ENCODE results near the gene RBM23.
"Not testable (repeated sequence)": the region's sequence is repeated elsewhere in the genome, so short reads cannot be mapped to it uniquely, and the experiment has no call there.

Gene RBM23

DNA sequence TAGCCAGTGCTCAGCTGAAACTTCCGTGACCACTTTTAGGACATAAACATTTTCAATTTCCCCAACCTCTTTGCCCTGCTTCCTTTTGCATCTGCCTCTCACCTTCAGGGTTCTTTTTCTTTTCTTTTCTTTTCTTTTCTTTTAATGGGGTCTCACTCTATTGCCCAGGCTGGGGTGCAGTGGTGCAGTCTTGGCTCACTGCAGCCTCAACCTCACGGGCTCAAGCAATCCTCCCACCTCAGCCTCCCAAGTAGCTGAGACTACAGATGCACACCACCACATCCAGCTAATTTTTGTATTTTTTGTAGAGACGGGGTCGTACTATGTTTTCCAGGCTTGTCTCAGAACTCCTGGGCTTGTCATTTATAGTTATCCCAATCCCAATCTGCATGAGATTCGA is 52.1 kb downstream of the RBM23 start:
- Histone ChIP-seq H3K4me1 (ENCODE audit: control insufficient read depth, insufficient read depth, low read length) (no peaks in the 10 kb centered on the region), H3K9me3 (ENCODE audit: control insufficient read depth, insufficient read depth, low read length) (no peaks in the 10 kb centered on the region), H3K27ac (ENCODE audit: low read length) (no peak overlapping the region), H3K36me3 (ENCODE audit: control insufficient read depth, insufficient read depth, low read length) (no peaks in the 10 kb centered on the region), H3K27me3 (ENCODE audit: control insufficient read depth, insufficient read depth, low read length) (no peaks in the 10 kb centered on the region), H3K4me3 (ENCODE audit: low read length) (no peak overlapping the region)
- DNase-seq (ENCODE audit: low read depth, low spot score) = no peak
- no CpG with 5 or more reads among the region's 5 CpGs for WGBS (ENCODE audit: insufficient coverage, insufficient read length)

GRCh38 chr14:22865424-22866405 is 53.2 kb downstream of the RBM23 start:
- no peaks in the 10 kb centered on the region for H3K4me1 ChIP-seq (ENCODE audit: control insufficient read depth, insufficient read depth, low read length)
- no peaks in the 10 kb centered on the region for H3K27me3 ChIP-seq (ENCODE audit: control insufficient read depth, insufficient read depth, low read length)
- no peak overlapping the region for H3K27ac ChIP-seq (ENCODE audit: low read length)
- no peaks in the 10 kb centered on the region for H3K9me3 ChIP-seq (ENCODE audit: control insufficient read depth, insufficient read depth, low read length)
- no peak overlapping the region for H3K4me3 ChIP-seq (ENCODE audit: low read length)
- WGBS (ENCODE audit: insufficient coverage, insufficient read length) = no CpG with 5 or more reads among the region's 6 CpGs
- DNase-seq (ENCODE audit: low read depth, low spot score) = no peak
- H3K36me3 ChIP-seq (ENCODE audit: control insufficient read depth, insufficient read depth, low read length) = no peaks in the 10 kb centered on the region

DNA sequence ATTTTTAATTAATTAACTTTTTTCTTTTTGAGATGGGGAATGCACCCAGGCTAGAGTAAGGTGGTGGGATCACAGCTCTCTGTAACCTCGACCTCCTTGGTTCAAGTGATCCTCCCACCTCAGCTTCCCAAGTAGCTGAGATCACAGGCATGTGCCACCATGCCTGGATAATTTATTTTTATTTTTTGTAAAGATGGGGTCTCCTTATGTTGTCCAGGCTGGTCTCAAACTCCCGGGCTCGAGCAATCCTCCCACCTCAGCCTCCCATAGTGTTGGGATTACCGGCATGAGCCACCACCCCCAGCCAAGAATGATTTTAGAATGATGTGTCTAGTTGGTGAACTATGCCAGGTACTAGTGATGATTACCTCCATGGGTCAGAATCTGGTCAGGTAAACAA is 54.0 kb downstream of the RBM23 start:
- no peak for DNase-seq (ENCODE audit: low read depth, low spot score)
- Histone ChIP-seq H3K36me3 (ENCODE audit: control insufficient read depth, insufficient read depth, low read length) (no peaks in the 10 kb centered on the region), H3K9me3 (ENCODE audit: control insufficient read depth, insufficient read depth, low read length) (no peaks in the 10 kb centered on the region), H3K27ac (ENCODE audit: low read length) (no peak overlapping the region), H3K27me3 (ENCODE audit: control insufficient read depth, insufficient read depth, low read length) (no peaks in the 10 kb centered on the region), H3K4me1 (ENCODE audit: control insufficient read depth, insufficient read depth, low read length) (no peaks in the 10 kb centered on the region), H3K4me3 (ENCODE audit: low read length) (no peak overlapping the region)
- no CpG with 5 or more reads among the region's 4 CpGs for WGBS (ENCODE audit: insufficient coverage, insufficient read length)

GRCh38 chr14:22861651-22862050 is 57.3 kb downstream of the RBM23 start:
- no peaks in the 10 kb centered on the region for H3K36me3 ChIP-seq (ENCODE audit: control insufficient read depth, insufficient read depth, low read length)
- H3K9me3 ChIP-seq (ENCODE audit: control insufficient read depth, insufficient read depth, low read length) = no peaks in the 10 kb centered on the region
- H3K4me1 ChIP-seq (ENCODE audit: control insufficient read depth, insufficient read depth, low read length) = no peaks in the 10 kb centered on the region
- no peak overlapping the region for H3K27ac ChIP-seq (ENCODE audit: low read length)
- H3K27me3 ChIP-seq (ENCODE audit: control insufficient read depth, insufficient read depth, low read length) = no peaks in the 10 kb centered on the region
- no peak for DNase-seq (ENCODE audit: low read depth, low spot score)
- no peak overlapping the region for H3K4me3 ChIP-seq (ENCODE audit: low read length)

GRCh38 chr14:22860377-22860776 is 58.6 kb downstream of the RBM23 start:
- H3K4me1 ChIP-seq (ENCODE audit: control insufficient read depth, insufficient read depth, low read length); H3K27me3 ChIP-seq (ENCODE audit: control insufficient read depth, insufficient read depth, low read length); H3K27ac ChIP-seq (ENCODE audit: low read length); H3K4me3 ChIP-seq (ENCODE audit: low read length); DNase-seq (ENCODE audit: low read depth, low spot score); H3K36me3 ChIP-seq (ENCODE audit: control insufficient read depth, insufficient read depth, low read length); H3K9me3 ChIP-seq (ENCODE audit: control insufficient read depth, insufficient read depth, low read length): not testable (repeated sequence)
- WGBS (ENCODE audit: insufficient coverage, insufficient read length) = no CpG with 5 or more reads among the region's 3 CpGs

- DNase-seq (ENCODE audit: low read depth, low spot score) = no peak
- H3K4me1 ChIP-seq (ENCODE audit: control insufficient read depth, insufficient read depth, low read length) = 0 out of 2 replicates have a peak, but pooled peaks cover 3% of the 10 kb centered on the region
- no peak overlapping the region for H3K4me3 ChIP-seq (ENCODE audit: low read length)
- H3K36me3 ChIP-seq (ENCODE audit: control insufficient read depth, insufficient read depth, low read length) = no peaks in the 10 kb centered on the region
- H3K27ac ChIP-seq (ENCODE audit: low read length) = no peak overlapping the region
- no peaks in the 10 kb centered on the region for H3K27me3 ChIP-seq (ENCODE audit: control insufficient read depth, insufficient read depth, low read length)
- no peaks in the 10 kb centered on the region for H3K9me3 ChIP-seq (ENCODE audit: control insufficient read depth, insufficient read depth, low read length)
- no CpG with 5 or more reads among the region's 5 CpGs for WGBS (ENCODE audit: insufficient coverage, insufficient read length)
These were observed 62.5 kb downstream of the RBM23 start for GRCh38 chr14:22856428-22856827.

- no peak for DNase-seq (ENCODE audit: low read depth, low spot score)
- no peak overlapping the region for H3K27ac ChIP-seq (ENCODE audit: low read length)
- H3K4me1 ChIP-seq (ENCODE audit: control insufficient read depth, insufficient read depth, low read length) = 0 out of 2 replicates have a peak, but pooled peaks cover 3% of the 10 kb centered on the region
- H3K9me3 ChIP-seq (ENCODE audit: control insufficient read depth, insufficient read depth, low read length) = no peaks in the 10 kb centered on the region
- no CpG with 5 or more reads among the region's 8 CpGs for WGBS (ENCODE audit: insufficient coverage, insufficient read length)
- H3K4me3 ChIP-seq (ENCODE audit: low read length) = no peak overlapping the region
- no peaks in the 10 kb centered on the region for H3K27me3 ChIP-seq (ENCODE audit: control insufficient read depth, insufficient read depth, low read length)
- no peaks in the 10 kb centered on the region for H3K36me3 ChIP-seq (ENCODE audit: control insufficient read depth, insufficient read depth, low read length)
These were observed 63.8 kb downstream of the RBM23 start for GRCh38 chr14:22854963-22855724.

GRCh38 chr14:22854296-22854695 is 64.7 kb downstream of the RBM23 start:
- H3K4me1 ChIP-seq (ENCODE audit: control insufficient read depth, insufficient read depth, low read length); H3K27ac ChIP-seq (ENCODE audit: low read length); H3K27me3 ChIP-seq (ENCODE audit: control insufficient read depth, insufficient read depth, low read length); H3K4me3 ChIP-seq (ENCODE audit: low read length); DNase-seq (ENCODE audit: low read depth, low spot score); H3K9me3 ChIP-seq (ENCODE audit: control insufficient read depth, insufficient read depth, low read length); H3K36me3 ChIP-seq (ENCODE audit: control insufficient read depth, insufficient read depth, low read length): not testable (repeated sequence)
- WGBS (ENCODE audit: insufficient coverage, insufficient read length) = no CpG with 5 or more reads among the region's 11 CpGs

GRCh38 chr14:22852940-22853767 is 65.8 kb downstream of the RBM23 start:
- Histone ChIP-seq H3K27ac (ENCODE audit: low read length) (no peak overlapping the region), H3K4me3 (ENCODE audit: low read length) (peak overlapping the region; percentile 24; the same call in 1 of the 2 replicates), H3K9me3 (ENCODE audit: control insufficient read depth, insufficient read depth, low read length) (no peaks in the 10 kb centered on the region), H3K36me3 (ENCODE audit: control insufficient read depth, insufficient read depth, low read length) (no peaks in the 10 kb centered on the region), H3K27me3 (ENCODE audit: control insufficient read depth, insufficient read depth, low read length) (no peaks in the 10 kb centered on the region), H3K4me1 (ENCODE audit: control insufficient read depth, insufficient read depth, low read length) (peaks cover 6% of the 10 kb centered on the region)
- no peak for DNase-seq (ENCODE audit: low read depth, low spot score)
- no CpG with 5 or more reads among the region's 20 CpGs for WGBS (ENCODE audit: insufficient coverage, insufficient read length)

GRCh38 chr14:22852599-22852939 is 66.4 kb downstream of the RBM23 start:
- WGBS (ENCODE audit: insufficient coverage, insufficient read length) = no CpG with 5 or more reads among the region's 2 CpGs
- no peak overlapping the region for H3K4me3 ChIP-seq (ENCODE audit: low read length)

More at GRCh38 chr14:22852599-22852939, 66.4 kb downstream of the RBM23 start:
- peaks cover 8% of the 10 kb centered on the region for H3K4me1 ChIP-seq (ENCODE audit: control insufficient read depth, insufficient read depth, low read length)
- DNase-seq (ENCODE audit: low read depth, low spot score) = no peak
- no peak overlapping the region for H3K27ac ChIP-seq (ENCODE audit: low read length)
- H3K9me3 ChIP-seq (ENCODE audit: control insufficient read depth, insufficient read depth, low read length) = no peaks in the 10 kb centered on the region
- no peaks in the 10 kb centered on the region for H3K27me3 ChIP-seq (ENCODE audit: control insufficient read depth, insufficient read depth, low read length)
- no peaks in the 10 kb centered on the region for H3K36me3 ChIP-seq (ENCODE audit: control insufficient read depth, insufficient read depth, low read length)
